Vagina (tissue), 2 donors: ENCODE measurements around the gene PCBP3. TPM values are rescaled to one million over a fixed set of nuclear protein-coding genes. Genes with fewer than 3 reads are reported as not detected.

Experiments used
- DNase-seq, 2 donors: peaks; one replicate each; pipeline ENCODE4 v3.0.0-alpha.2; 2017; ENCODE audit errors: extremely low spot score in 2 of 2
- H3K27ac ChIP-seq: fragments of 200-600 bp; sonication (generic); one replicate; pipeline ENCODE4 v1.5.1; 2019
- H3K27me3 ChIP-seq: fragments of 200-600 bp; sonication (generic); one replicate; pipeline ENCODE4 v1.5.1; 2019
- H3K36me3 ChIP-seq, 2 donors: fragments of 200-600 bp; sonication (generic); one replicate each; pipeline ENCODE4 v1.5.1; 2017 to 2019
- H3K4me1 ChIP-seq: fragments of 200-600 bp; sonication (generic); one replicate; pipeline ENCODE4 v1.5.1; 2019
- H3K4me3 ChIP-seq, 2 donors: fragments of 200-600 bp; sonication (generic); 1 replicate in 1 of 2; 2 replicates in 1 of 2; pipeline ENCODE4 v1.5.1; 2016 to 2019
- H3K9me3 ChIP-seq: fragments of 200-600 bp; sonication (generic); one replicate; pipeline ENCODE4 v1.5.1; 2019
- CTCF ChIP-seq, 3 experiments: fragments of 450-650 bp in 2 of 3; fragments of 200-600 bp in 1 of 3; sonication (generic) in 1 of 3; IDR thresholded peaks; one replicate each; pipeline ENCODE4 v1.5.1; 2017 to 2019; ENCODE audit warnings: antibody characterized with exemption in 3 of 3, mild to moderate bottlenecking in 2 of 3, moderate library complexity in 2 of 3
- POLR2A ChIP-seq, 2 donors: fragments of 450-650 bp; IDR thresholded peaks; one replicate each; pipeline ENCODE4 v1.6.1; 2017; ENCODE audit warnings: antibody characterized with exemption in 2 of 2, mild to moderate bottlenecking in 2 of 2, moderate library complexity in 2 of 2
- POLR2AphosphoS5 ChIP-seq, 2 donors: sonication (generic); formaldehyde crosslinking; IDR thresholded peaks; one replicate each; pipeline ENCODE4 v1.9.0; 2017; ENCODE audit warnings: antibody characterized with exemption in 2 of 2, mild to moderate bottlenecking in 2 of 2, low read depth in 1 of 2; ENCODE audit not compliant: insufficient read depth in 1 of 2
- intact Hi-C: fragments of 100-400 bp; cut with DNase I; formaldehyde crosslinking; loops from one replicate; pipeline ENCODE4 v1.15.1; 2023
- total RNA-seq: library from RNA; depleted of rRNA; stranded (reverse); fragments of >200 nt; gene quantifications from one replicate; pipeline ENCODE4 v1.2.3, GENCODE V29; 2016

The PCBP3 gene
- total RNA-seq, 1 donor from 2014 or later: 4.9 TPM

- H3K36me3 ChIP-seq: no peaks in the 10 kb centered on the region
- H3K4me3 ChIP-seq: no peak overlapping the region
- H3K4me1 ChIP-seq: no peaks in the 10 kb centered on the region
- no peak overlapping the region for H3K27ac ChIP-seq
- intact Hi-C loops: no loop called here
- H3K9me3 ChIP-seq: no peaks in the 10 kb centered on the region
- H3K27me3 ChIP-seq: no peaks in the 10 kb centered on the region
- TF ChIP-seq CTCF (IDR thresholded peaks at IDR 0.05) (no peak), POLR2AphosphoS5 (IDR thresholded peaks at IDR 0.05; ENCODE audit: insufficient read depth in 1 of 2, low read depth in 1 of 2) (no peak), POLR2A (IDR thresholded peaks at IDR 0.05) (no peak)
- DNase-seq: no peak
Measured at GRCh38 chr21:45927032-45927431, 283.5 kb downstream of the PCBP3 start.

GRCh38 chr21:45927851-45928850 is 284.6 kb downstream of the PCBP3 start:
- intact Hi-C loops: no loop called here
- DNase-seq: no peak
- Histone ChIP-seq H3K9me3 (no peaks in the 10 kb centered on the region), H3K4me3 (no peak overlapping the region), H3K4me1 (no peaks in the 10 kb centered on the region), H3K27ac (no peak overlapping the region), H3K27me3 (no peaks in the 10 kb centered on the region), H3K36me3 (no peaks in the 10 kb centered on the region)
- TF ChIP-seq POLR2A (IDR thresholded peaks at IDR 0.05) (no peak), CTCF (IDR thresholded peaks at IDR 0.05) (no peak), POLR2AphosphoS5 (IDR thresholded peaks at IDR 0.05; ENCODE audit: insufficient read depth in 1 of 2, low read depth in 1 of 2) (no peak)

DNA sequence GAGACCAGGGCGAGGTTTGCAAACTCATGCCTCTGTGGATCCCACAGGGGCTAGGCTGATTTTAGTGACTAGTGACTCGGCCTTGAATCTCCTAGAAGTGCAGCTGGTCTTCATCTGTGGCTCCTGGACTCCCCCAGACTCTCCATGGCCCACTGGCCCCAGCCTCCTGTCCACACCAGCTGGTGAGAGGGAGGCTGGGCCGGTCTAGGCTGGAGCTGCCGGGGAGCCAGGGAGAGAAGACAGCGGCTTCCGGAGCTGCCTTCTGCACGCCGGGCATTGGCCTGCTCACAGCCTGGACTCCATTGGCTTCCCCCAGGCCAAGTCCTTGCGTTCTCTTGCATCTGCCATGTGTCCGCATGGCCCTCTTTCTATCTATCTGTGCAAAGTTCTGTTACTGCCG is 285.9 kb downstream of the PCBP3 start:
- DNase-seq: no peak
- no peaks in the 10 kb centered on the region for H3K36me3 ChIP-seq
- intact Hi-C loops: no loop called here
- no peak overlapping the region for H3K27ac ChIP-seq
- no peaks in the 10 kb centered on the region for H3K4me1 ChIP-seq
- H3K27me3 ChIP-seq: no peaks in the 10 kb centered on the region
- H3K9me3 ChIP-seq: no peaks in the 10 kb centered on the region
- TF ChIP-seq POLR2AphosphoS5 (IDR thresholded peaks at IDR 0.05; ENCODE audit: insufficient read depth in 1 of 2, low read depth in 1 of 2) (no peak), POLR2A (IDR thresholded peaks at IDR 0.05) (no peak), CTCF (IDR thresholded peaks at IDR 0.05) (no peak)
- H3K4me3 ChIP-seq: no peak overlapping the region

- no peaks in the 10 kb centered on the region for H3K4me1 ChIP-seq
- no peaks in the 10 kb centered on the region for H3K27me3 ChIP-seq
- DNase-seq: no peak
- intact Hi-C loops: no loop called here
- H3K9me3 ChIP-seq: no peaks in the 10 kb centered on the region
- no peak overlapping the region for H3K27ac ChIP-seq
- TF ChIP-seq CTCF (IDR thresholded peaks at IDR 0.05) (no peak), POLR2A (IDR thresholded peaks at IDR 0.05) (no peak), POLR2AphosphoS5 (IDR thresholded peaks at IDR 0.05; ENCODE audit: insufficient read depth in 1 of 2, low read depth in 1 of 2) (no peak)
- H3K36me3 ChIP-seq: no peaks in the 10 kb centered on the region
- no peak overlapping the region for H3K4me3 ChIP-seq
Measured at GRCh38 chr21:45930231-45930760, 286.8 kb downstream of the PCBP3 start.

DNA sequence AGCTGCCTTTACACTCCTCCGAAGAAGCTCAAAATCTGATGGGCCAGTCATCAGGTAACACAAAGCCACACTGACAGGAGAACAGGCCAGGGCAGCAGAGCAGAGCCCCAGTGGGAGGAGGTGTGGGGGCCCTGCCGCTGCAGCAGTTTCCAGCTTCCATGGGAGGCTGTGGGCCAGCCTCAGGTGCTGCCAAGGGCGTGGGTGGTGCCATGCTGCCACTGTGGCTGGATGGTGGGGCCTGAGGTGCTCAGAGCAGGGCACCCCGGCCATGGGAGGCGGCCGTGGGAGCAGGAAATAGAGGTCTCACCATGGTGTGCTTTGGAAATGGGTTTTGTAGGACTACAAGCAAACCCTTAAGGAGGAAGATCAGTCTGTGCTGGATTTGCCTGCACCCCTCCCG is 287.3 kb downstream of the PCBP3 start:
- H3K36me3 ChIP-seq: no peaks in the 10 kb centered on the region
- TF ChIP-seq POLR2AphosphoS5 (IDR thresholded peaks at IDR 0.05; ENCODE audit: insufficient read depth in 1 of 2, low read depth in 1 of 2) (no peak), POLR2A (IDR thresholded peaks at IDR 0.05) (no peak), CTCF (IDR thresholded peaks at IDR 0.05) (no peak)
- H3K4me3 ChIP-seq: no peak overlapping the region
- intact Hi-C loops: no loop called here
- H3K9me3 ChIP-seq: no peaks in the 10 kb centered on the region
- no peak for DNase-seq
- no peak overlapping the region for H3K27ac ChIP-seq
- H3K27me3 ChIP-seq: no peaks in the 10 kb centered on the region
- H3K4me1 ChIP-seq: no peaks in the 10 kb centered on the region
